Dermis blood vessel endothelial cell (primary cell): ENCODE measurements around the gene SRR. TPM values are rescaled to one million over a fixed set of nuclear protein-coding genes. Genes with fewer than 3 reads are reported as not detected.
"Not testable (repeated sequence)": the region's sequence is repeated elsewhere in the genome, so short reads cannot be mapped to it uniquely, and the experiment has no call there.

ENCODE experiments used
- DNase-seq: peaks from one replicate; pipeline ENCODE4 v3.0.0; 2010
- total RNA-seq: library from RNA; depleted of rRNA; stranded (reverse); fragments of >200 nt; gene quantifications from 2 replicates; pipeline ENCODE4 v1.2.3, GENCODE V29; 2014

SRR gene
- total RNA-seq, 1 donor from 2014 or later = 13.6 TPM

- no peak for DNase-seq
Measured at GRCh38 chr17:2292100-2292499, 11.7 kb upstream of the SRR start.

DNA sequence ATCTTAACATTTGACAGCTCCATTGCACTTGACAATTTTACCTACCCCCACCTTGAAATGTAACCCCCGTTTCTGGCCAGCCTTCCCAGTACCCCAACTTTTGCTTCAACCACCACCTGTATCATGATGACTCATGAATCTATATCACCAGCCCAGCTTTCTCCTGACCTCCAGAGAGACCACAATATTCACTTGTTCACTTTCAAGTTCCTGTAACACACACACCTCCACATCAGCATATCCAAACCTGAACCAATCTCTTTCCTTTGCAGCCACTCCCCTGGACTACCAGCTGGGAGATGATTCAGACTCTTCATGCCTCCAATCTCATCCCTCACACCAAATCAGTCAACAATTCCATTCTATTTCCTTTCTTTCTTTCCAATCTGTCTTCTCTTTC, 8.2 kb upstream of the SRR start:
- no peak for DNase-seq

DNA sequence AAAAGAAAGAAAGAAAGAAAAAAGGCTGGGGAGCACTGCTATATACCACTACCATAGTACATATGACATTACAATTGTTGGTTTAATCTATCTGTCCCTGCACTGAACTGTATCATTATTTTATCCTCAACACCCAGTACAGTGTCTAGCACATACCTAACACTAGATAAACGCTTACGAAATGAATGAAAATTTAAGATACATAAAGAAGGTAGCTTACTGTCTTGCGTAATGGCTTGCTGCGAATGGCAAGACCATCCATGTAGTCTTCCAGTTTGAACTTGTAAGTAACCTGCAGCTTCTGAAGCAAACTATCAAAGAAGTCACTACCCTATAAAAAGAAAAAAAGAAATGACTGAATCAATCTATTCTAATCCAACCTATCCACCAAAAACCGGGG, 6.7 kb upstream of the SRR start:
- no peak for DNase-seq

DNA sequence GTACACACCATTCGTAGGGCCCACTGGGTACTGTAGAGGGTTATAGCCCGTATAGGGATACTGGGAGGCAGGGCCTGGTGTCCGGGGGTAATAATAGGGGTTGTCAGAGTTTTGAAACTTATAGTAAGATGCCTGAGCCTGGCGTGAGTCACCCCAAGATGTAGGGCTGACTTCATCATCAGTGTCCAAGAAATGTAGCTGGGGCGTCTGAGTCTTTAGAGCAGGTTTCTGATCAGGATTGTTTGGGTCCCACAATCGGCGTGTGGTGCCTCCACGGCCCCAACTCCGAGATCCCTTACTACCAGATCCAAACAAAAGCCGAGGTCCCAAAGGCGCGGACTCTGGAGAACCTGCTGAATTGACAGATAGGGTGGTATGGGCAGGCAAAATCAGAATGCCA, 4.6 kb upstream of the SRR start:
- no peak for DNase-seq

GRCh38 chr17:2299756-2300155, 4.0 kb upstream of the SRR start:
- no peak for DNase-seq

- no peak for DNase-seq
Measured at GRCh38 chr17:2302778-2303203, 959 bp upstream of the SRR start.

DNA sequence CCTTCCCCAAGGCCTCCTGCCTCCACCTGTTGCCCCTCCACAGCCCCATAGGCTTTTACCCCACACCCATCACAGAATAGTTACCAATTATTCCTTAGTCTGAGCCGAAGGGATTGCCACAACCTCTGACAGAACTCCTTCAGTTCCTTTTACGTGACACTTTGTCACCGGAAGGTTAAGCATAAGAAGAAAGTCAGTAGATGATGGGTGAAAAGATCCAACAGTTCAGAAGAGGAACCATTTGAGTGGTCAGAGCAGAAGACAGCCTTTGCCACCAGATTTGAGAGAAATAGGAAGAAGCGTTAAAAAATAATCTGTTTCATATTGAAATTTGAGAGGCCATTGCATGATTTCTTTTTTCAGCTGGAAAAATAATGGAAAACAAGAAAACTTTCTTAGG, 1.2 kb downstream of the SRR start:
- DNase-seq = no peak

GRCh38 chr17:2309338-2310154, 5.8 kb downstream of the SRR start:
- DNase-seq = no peak

DNA sequence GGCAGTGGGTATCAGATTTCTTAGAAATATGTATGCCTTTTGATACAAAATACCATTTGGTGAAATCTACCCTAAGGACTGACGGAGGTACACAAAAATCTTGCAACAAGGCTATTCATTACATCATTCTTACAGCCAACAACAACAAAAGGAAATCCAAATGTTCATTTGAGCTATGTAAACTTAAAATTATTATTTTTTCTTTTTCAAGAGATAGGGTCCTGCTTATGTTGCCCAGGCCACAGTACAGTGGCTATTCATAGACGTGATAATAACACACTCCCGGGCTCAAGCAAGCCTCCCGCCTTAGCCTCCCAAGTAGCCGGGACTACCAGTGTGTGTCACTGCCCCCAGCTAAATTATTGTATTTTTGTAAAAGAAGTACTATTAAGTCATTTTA, 9.0 kb downstream of the SRR start:
- no peak for DNase-seq

DNA sequence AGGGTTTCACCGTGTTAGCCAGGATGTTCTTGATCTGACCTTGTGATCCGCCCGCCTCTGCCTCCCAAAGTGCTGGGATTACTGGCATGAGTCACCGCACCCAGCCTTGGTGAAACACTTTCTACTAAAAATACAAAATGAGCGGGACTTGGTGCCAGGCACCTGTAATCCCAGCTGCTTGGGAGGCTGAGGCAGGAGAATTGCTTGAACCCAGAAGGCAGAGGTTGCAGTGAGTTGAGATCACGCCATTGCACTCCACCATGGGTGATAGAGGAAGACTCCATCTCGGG, 13.1 kb downstream of the SRR start:
- DNase-seq = not testable (repeated sequence)

GRCh38 chr17:2317796-2318195, 14.0 kb downstream of the SRR start:
- no peak for DNase-seq

DNA sequence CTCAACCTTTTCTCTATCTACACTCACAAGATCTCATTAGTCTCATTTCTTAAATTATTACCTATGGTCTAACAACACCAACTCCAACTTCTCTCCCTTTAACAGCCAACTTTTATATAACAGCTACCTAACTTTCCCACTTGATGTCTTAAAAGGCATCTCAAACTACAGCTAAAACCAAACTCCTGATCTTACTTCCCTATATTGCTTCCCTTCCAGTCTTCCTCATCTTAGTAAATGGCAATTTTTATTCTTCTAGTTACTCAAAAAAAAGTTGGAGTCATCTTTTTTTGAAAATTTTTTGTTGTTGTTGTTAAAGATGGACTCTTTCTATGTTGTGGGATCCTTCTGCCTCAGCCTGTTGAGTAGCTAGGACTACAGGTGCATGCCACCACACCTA, 15.3 kb downstream of the SRR start:
- no peak for DNase-seq

- no peak for DNase-seq
Measured at GRCh38 chr17:2321399-2321798, 17.6 kb downstream of the SRR start.

DNA sequence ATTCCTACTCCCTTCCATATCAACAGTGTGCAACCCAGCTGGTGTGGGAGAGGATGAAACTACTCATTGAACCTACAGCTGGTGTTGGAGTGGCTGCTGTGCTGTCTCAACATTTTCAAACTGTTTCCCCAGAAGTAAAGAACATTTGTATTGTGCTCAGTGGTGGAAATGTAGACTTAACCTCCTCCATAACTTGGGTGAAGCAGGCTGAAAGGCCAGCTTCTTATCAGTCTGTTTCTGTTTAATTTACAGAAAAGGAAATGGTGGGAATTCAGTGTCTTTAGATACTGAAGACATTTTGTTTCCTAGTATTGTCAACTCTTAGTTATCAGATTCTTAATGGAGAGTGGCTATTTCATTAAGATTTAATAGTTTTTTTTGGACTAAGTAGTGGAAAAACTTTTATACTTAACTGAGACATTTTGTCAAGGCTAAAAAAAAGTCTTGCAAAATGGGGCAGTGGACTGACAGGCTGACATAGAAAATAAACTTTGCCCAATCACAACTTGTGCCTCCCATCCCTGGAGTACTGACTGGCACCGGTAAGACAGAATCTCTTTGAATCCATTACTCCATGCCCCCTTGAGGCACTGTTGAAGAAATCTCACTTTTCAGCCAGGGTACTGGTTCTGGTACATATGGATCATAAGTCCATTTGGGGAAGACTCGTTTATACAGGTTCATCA, 20.0 kb downstream of the SRR start:
- peak; percentile 30 for DNase-seq

DNA sequence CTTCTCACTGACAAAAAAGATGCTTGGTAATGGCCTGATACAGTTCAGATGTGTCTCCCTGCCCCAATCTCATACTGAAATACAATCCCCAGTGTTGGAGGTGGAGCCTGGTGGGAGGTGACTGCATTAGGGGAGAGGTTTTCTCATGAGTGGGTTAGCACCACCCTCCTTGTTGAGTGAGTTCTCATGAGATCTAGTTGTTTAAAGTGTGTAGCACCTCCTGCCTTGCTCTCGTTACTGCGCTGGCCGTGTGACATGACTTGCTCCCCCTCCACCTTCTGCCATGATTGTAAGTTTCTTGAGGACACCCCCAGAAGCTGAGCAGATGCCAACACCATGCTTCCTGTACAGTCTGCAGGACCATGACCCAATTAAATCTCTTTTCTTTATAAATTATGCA, 27.6 kb downstream of the SRR start:
- no peak for DNase-seq

- no peak for DNase-seq
Measured at GRCh38 chr17:2335726-2336214, 32.0 kb downstream of the SRR start.

- DNase-seq = peak; percentile 94
Measured at GRCh38 chr17:2336215-2336851, 32.6 kb downstream of the SRR start, which contains the start of gene TSR1. TSR1 (minus strand) TSS chr17:2336457; CDS start chr17:2336427, 30 bp downstream.

- DNase-seq = peak; percentile 67
Measured at GRCh38 chr17:2336852-2337543, 33.2 kb downstream of the SRR start, which contains the start of gene SGSM2. SGSM2 (plus strand) TSS chr17:2337501; CDS start chr17:2337689, 188 bp downstream.

DNA sequence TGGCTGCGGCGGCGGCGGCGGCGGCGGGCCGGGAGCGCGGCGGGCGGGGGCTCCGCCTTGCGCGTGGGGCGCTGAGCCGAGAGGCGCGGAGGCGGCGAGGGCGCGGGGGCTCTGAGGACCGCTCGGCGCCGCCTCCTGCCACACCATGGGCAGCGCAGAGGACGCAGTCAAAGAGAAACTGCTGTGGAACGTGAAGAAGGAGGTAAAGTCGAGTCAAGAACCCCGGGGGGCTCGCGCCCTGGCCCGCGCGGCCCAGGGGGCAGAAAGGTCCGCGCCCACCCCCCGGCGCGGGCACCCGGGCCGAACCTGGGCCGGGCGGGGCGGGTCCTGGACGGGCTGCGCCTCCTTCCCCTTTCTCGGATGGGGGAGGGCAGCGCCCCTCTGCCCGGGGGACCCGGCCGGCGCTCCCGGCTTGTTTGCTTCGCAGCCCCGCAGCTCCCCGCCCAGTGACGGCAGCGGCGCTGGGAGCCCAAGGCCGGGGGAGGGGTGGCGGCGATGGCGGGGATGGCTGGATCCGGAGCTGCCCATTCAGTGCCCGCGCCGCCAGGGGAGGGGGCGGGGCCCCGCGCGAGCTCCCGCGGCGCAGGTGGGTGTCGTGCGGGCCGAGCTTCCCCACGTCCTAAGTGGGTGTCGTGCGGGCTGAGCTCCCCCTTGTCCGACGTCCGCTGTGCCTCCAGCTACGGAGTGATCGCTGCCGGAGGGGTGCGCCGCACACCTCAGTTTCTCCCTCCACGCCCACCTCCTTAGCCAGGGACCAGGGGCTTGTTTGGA, 34.0 kb downstream of the SRR start:
- DNase-seq = peak; percentile 69

- peak; percentile 23 for DNase-seq
Measured at GRCh38 chr17:2338315-2338657, 34.5 kb downstream of the SRR start.

GRCh38 chr17:2343421-2343820, 39.7 kb downstream of the SRR start:
- DNase-seq = no peak

- DNase-seq = no peak
Measured at GRCh38 chr17:2344528-2344927, 40.8 kb downstream of the SRR start.
